Measurements from ENCODE around the gene CSRNP3.

Gene CSRNP3

DNA sequence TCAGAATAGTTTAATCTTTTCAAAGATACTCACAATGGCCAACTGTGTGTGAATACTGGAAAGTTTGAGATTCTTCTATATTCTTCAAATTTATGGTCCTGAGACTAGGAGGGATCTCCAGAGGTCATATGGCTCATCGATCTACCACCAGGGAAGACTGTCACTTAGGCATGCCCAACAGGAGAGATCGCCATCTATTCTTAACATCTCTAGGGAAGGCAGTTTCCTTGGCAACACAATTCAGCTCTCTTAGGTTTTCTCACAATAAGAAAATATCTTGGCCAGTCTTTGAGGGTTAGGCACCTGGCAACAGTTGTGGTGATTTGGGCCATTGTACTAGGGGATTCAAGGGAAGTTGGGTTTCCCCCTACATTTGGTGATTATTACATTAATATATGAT, 217.3 kb downstream of the CSRNP3 start:
- no peak overlapping the region for H3K27ac ChIP-seq (ENCODE audit: insufficient read depth in 1 of 2, low read depth in 1 of 2, low read length in 2 of 2, poor library complexity in 1 of 2, severe bottlenecking in 2 of 2)
- WGBS (ENCODE audit: insufficient coverage): 90% methylated on average over 1 of the region's 2 CpGs
- no peaks in the 10 kb centered on the region for H3K36me3 ChIP-seq (ENCODE audit: control insufficient read depth in 4 of 4, insufficient read depth in 4 of 4, low read length in 3 of 4)
- H3K27me3 ChIP-seq (replicated peaks in 2 of 5; ENCODE audit: control insufficient read depth in 4 of 5, insufficient read depth in 5 of 5, low read length in 4 of 5): no peaks in the 10 kb centered on the region
- no peaks in the 10 kb centered on the region for H3K4me1 ChIP-seq (ENCODE audit: control extremely low read depth in 1 of 4, control insufficient read depth in 4 of 4, insufficient read depth in 4 of 4, low read length in 3 of 4)
- CTCF ChIA-PET: no interaction called here
- DNase-seq: no peak
- H3K4me3 ChIP-seq (ENCODE audit: control insufficient read depth in 1 of 7, extremely low read depth in 1 of 7, insufficient read depth in 4 of 7, low read depth in 2 of 7, low read length in 6 of 7): no peak overlapping the region
- POLR2A ChIA-PET: no interaction called here
- H3K9me3 ChIP-seq (ENCODE audit: control extremely low read depth in 1 of 5, control insufficient read depth in 4 of 5, insufficient read depth in 2 of 5, low read depth in 1 of 5, low read length in 4 of 5): no peaks in the 10 kb centered on the region

DNA sequence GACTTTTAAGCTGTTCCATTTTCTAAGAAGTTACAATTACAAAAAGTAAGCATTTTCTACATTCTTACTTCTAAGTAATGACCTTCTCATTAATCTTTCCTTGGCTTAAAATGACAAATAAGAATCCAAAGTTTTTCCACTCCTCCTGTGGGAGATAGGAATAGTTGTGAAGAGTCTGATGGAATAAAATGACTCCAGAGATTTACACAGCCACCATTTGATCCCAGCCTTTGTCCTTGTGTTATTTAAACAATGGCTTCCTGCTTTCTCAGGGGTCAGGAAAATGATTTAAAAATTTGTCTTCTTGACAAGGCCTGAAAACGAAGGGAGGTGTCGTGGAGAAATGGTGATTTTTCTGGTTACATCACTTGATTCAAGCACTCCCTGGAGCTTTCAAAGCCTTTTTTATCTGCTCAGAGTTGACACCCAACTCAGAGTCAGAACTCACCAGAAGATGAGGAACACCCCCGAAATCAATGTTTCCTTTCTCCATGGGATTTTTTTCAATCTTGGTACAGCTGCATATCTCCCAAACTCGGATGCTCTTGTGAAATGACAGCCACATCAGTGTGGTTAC, 218.0 kb downstream of the CSRNP3 start:
- Histone ChIP-seq H3K27me3 (replicated peaks in 2 of 5; ENCODE audit: control insufficient read depth in 4 of 5, insufficient read depth in 5 of 5, low read length in 4 of 5) (no peaks in the 10 kb centered on the region), H3K9me3 (ENCODE audit: control extremely low read depth in 1 of 5, control insufficient read depth in 4 of 5, insufficient read depth in 2 of 5, low read depth in 1 of 5, low read length in 4 of 5) (no peaks in the 10 kb centered on the region), H3K4me1 (ENCODE audit: control extremely low read depth in 1 of 4, control insufficient read depth in 4 of 4, insufficient read depth in 4 of 4, low read length in 3 of 4) (no peaks in the 10 kb centered on the region), H3K36me3 (ENCODE audit: control insufficient read depth in 4 of 4, insufficient read depth in 4 of 4, low read length in 3 of 4) (no peaks in the 10 kb centered on the region), H3K4me3 (ENCODE audit: control insufficient read depth in 1 of 7, extremely low read depth in 1 of 7, insufficient read depth in 4 of 7, low read depth in 2 of 7, low read length in 6 of 7) (no peak overlapping the region), H3K27ac (ENCODE audit: insufficient read depth in 1 of 2, low read depth in 1 of 2, low read length in 2 of 2, poor library complexity in 1 of 2, severe bottlenecking in 2 of 2) (no peak overlapping the region)
- POLR2A ChIA-PET: no interaction called here
- WGBS (ENCODE audit: insufficient coverage): 100% methylated on average over 3 of the region's 4 CpGs
- no peak for DNase-seq
- CTCF ChIA-PET: no interaction called here

- ChIA-PET POLR2A (no interaction called here), CTCF (interaction anchor here (0.8 to 1.4 kb wide), 2 partner anchors 9 to 290 kb away, joined by 3 read pairs; no protein-coding TSS in a partner anchor)
- Histone ChIP-seq H3K27me3 (replicated peaks in 2 of 5; ENCODE audit: control insufficient read depth in 4 of 5, insufficient read depth in 5 of 5, low read length in 4 of 5) (no peaks in the 10 kb centered on the region), H3K9me3 (ENCODE audit: control extremely low read depth in 1 of 5, control insufficient read depth in 4 of 5, insufficient read depth in 2 of 5, low read depth in 1 of 5, low read length in 4 of 5) (no peaks in the 10 kb centered on the region), H3K27ac (ENCODE audit: insufficient read depth in 1 of 2, low read depth in 1 of 2, low read length in 2 of 2, poor library complexity in 1 of 2, severe bottlenecking in 2 of 2) (no peak overlapping the region), H3K4me1 (ENCODE audit: control extremely low read depth in 1 of 4, control insufficient read depth in 4 of 4, insufficient read depth in 4 of 4, low read length in 3 of 4) (no peaks in the 10 kb centered on the region), H3K4me3 (ENCODE audit: control insufficient read depth in 1 of 7, extremely low read depth in 1 of 7, insufficient read depth in 4 of 7, low read depth in 2 of 7, low read length in 6 of 7) (no peak overlapping the region), H3K36me3 (ENCODE audit: control insufficient read depth in 4 of 4, insufficient read depth in 4 of 4, low read length in 3 of 4) (no peaks in the 10 kb centered on the region)
- no peak for DNase-seq
- 91% methylated on average over 7 of the region's 7 CpGs for WGBS (ENCODE audit: insufficient coverage)
Measured at GRCh38 chr2:165691615-165692014, 222.1 kb downstream of the CSRNP3 start.

GRCh38 chr2:165692906-165693305, 223.4 kb downstream of the CSRNP3 start:
- Histone ChIP-seq H3K27ac (ENCODE audit: insufficient read depth in 1 of 2, low read depth in 1 of 2, low read length in 2 of 2, poor library complexity in 1 of 2, severe bottlenecking in 2 of 2) (no peak overlapping the region), H3K4me3 (ENCODE audit: control insufficient read depth in 1 of 7, extremely low read depth in 1 of 7, insufficient read depth in 4 of 7, low read depth in 2 of 7, low read length in 6 of 7) (no peak overlapping the region), H3K36me3 (ENCODE audit: control insufficient read depth in 4 of 4, insufficient read depth in 4 of 4, low read length in 3 of 4) (no peaks in the 10 kb centered on the region), H3K27me3 (replicated peaks in 2 of 5; ENCODE audit: control insufficient read depth in 4 of 5, insufficient read depth in 5 of 5, low read length in 4 of 5) (no peaks in the 10 kb centered on the region), H3K9me3 (ENCODE audit: control extremely low read depth in 1 of 5, control insufficient read depth in 4 of 5, insufficient read depth in 2 of 5, low read depth in 1 of 5, low read length in 4 of 5) (no peaks in the 10 kb centered on the region), H3K4me1 (ENCODE audit: control extremely low read depth in 1 of 4, control insufficient read depth in 4 of 4, insufficient read depth in 4 of 4, low read length in 3 of 4) (no peaks in the 10 kb centered on the region)
- no CpG with 5 or more reads among the region's 3 CpGs for WGBS (ENCODE audit: insufficient coverage)
- POLR2A ChIA-PET: no interaction called here
- DNase-seq: no peak
- CTCF ChIA-PET: interaction anchor here (0.6 kb wide), 1 partner anchor 715 kb away, joined by 5 read pairs; no protein-coding TSS in a partner anchor

- H3K4me3 ChIP-seq (ENCODE audit: control insufficient read depth in 1 of 7, extremely low read depth in 1 of 7, insufficient read depth in 4 of 7, low read depth in 2 of 7, low read length in 6 of 7): no peak overlapping the region
- H3K9me3 ChIP-seq (ENCODE audit: control extremely low read depth in 1 of 5, control insufficient read depth in 4 of 5, insufficient read depth in 2 of 5, low read depth in 1 of 5, low read length in 4 of 5): no peaks in the 10 kb centered on the region
- CTCF ChIA-PET: interaction anchor here (0.7 to 1.3 kb wide), 4 partner anchors 11 to 292 kb away, joined by 3 to 5 read pairs (median 4); no protein-coding TSS in a partner anchor
- DNase-seq: no peak
- WGBS (ENCODE audit: insufficient coverage): 100% methylated on average over 1 of the region's 1 CpG
- H3K36me3 ChIP-seq (ENCODE audit: control insufficient read depth in 4 of 4, insufficient read depth in 4 of 4, low read length in 3 of 4): no peaks in the 10 kb centered on the region
- H3K4me1 ChIP-seq (ENCODE audit: control extremely low read depth in 1 of 4, control insufficient read depth in 4 of 4, insufficient read depth in 4 of 4, low read length in 3 of 4): no peaks in the 10 kb centered on the region
- no peak overlapping the region for H3K27ac ChIP-seq (ENCODE audit: insufficient read depth in 1 of 2, low read depth in 1 of 2, low read length in 2 of 2, poor library complexity in 1 of 2, severe bottlenecking in 2 of 2)
- no peaks in the 10 kb centered on the region for H3K27me3 ChIP-seq (replicated peaks in 2 of 5; ENCODE audit: control insufficient read depth in 4 of 5, insufficient read depth in 5 of 5, low read length in 4 of 5)
- POLR2A ChIA-PET: no interaction called here
Measured at GRCh38 chr2:165693838-165694237, 224.3 kb downstream of the CSRNP3 start.

DNA sequence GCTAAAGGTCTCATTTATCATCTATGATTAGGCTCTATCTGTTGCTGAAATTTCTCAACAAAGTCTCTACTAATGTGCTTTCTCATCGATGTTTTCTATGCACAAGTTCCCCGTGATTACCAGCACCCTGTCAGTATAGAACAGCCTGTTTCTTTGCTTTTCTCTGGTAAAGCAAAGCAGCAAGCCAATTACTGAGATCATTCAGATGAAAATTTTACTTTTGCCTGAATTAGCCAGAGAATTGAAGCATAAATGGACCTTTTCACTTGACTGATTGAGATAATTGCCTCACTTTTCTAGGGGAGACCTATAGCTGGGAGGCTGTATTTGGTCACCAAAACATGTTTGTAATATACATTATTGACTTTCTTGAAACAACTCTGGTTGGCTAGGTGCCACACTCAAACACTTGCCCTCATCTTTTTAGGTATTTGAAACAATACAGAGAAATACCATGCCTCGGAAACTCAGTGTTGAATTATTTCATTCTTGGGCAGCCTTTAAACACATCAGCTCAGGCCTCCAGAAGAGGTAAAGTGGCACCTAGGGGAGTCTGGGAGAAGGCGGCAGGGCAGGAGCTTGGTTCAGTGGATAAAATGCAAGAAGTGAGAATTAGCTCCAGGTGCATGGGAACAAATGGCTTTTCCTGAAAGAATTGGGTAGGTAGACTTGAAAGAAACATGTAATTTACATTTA, 228.4 kb downstream of the CSRNP3 start:
- H3K36me3 ChIP-seq (ENCODE audit: control insufficient read depth in 4 of 4, insufficient read depth in 4 of 4, low read length in 3 of 4): no peaks in the 10 kb centered on the region
- no peaks in the 10 kb centered on the region for H3K27me3 ChIP-seq (replicated peaks in 2 of 5; ENCODE audit: control insufficient read depth in 4 of 5, insufficient read depth in 5 of 5, low read length in 4 of 5)
- 92% methylated on average over 4 of the region's 4 CpGs for WGBS (ENCODE audit: insufficient coverage)
- H3K9me3 ChIP-seq (ENCODE audit: control extremely low read depth in 1 of 5, control insufficient read depth in 4 of 5, insufficient read depth in 2 of 5, low read depth in 1 of 5, low read length in 4 of 5): no peaks in the 10 kb centered on the region
- ChIA-PET POLR2A (no interaction called here), CTCF (interaction anchor here (0.8 to 3.0 kb wide), 4 partner anchors 12 to 296 kb away, joined by 3 to 22 read pairs (median 4); no protein-coding TSS in a partner anchor)
- no peak overlapping the region for H3K4me3 ChIP-seq (ENCODE audit: control insufficient read depth in 1 of 7, extremely low read depth in 1 of 7, insufficient read depth in 4 of 7, low read depth in 2 of 7, low read length in 6 of 7)
- no peak overlapping the region for H3K27ac ChIP-seq (ENCODE audit: insufficient read depth in 1 of 2, low read depth in 1 of 2, low read length in 2 of 2, poor library complexity in 1 of 2, severe bottlenecking in 2 of 2)
- H3K4me1 ChIP-seq (ENCODE audit: control extremely low read depth in 1 of 4, control insufficient read depth in 4 of 4, insufficient read depth in 4 of 4, low read length in 3 of 4): no peaks in the 10 kb centered on the region
- no peak for DNase-seq

- DNase-seq: peak; percentile 40 to 74 (median 73)
- WGBS (ENCODE audit: insufficient coverage): no CpG with 5 or more reads among the region's 4 CpGs
Measured at GRCh38 chr2:165698444-165698884, 229.0 kb downstream of the CSRNP3 start.

More at GRCh38 chr2:165698444-165698884, 229.0 kb downstream of the CSRNP3 start:
- H3K27ac ChIP-seq (ENCODE audit: insufficient read depth in 1 of 2, low read depth in 1 of 2, low read length in 2 of 2, poor library complexity in 1 of 2, severe bottlenecking in 2 of 2): no peak overlapping the region
- no peak overlapping the region for H3K4me3 ChIP-seq (ENCODE audit: control insufficient read depth in 1 of 7, extremely low read depth in 1 of 7, insufficient read depth in 4 of 7, low read depth in 2 of 7, low read length in 6 of 7)
- no peaks in the 10 kb centered on the region for H3K4me1 ChIP-seq (ENCODE audit: control extremely low read depth in 1 of 4, control insufficient read depth in 4 of 4, insufficient read depth in 4 of 4, low read length in 3 of 4)
- ChIA-PET POLR2A (no interaction called here), CTCF (interaction anchor here (0.8 to 3.0 kb wide), 5 partner anchors 13 to 459 kb away, joined by 3 to 22 read pairs (median 6); partner anchors contain the start of gene SCN2A)
- H3K9me3 ChIP-seq (ENCODE audit: control extremely low read depth in 1 of 5, control insufficient read depth in 4 of 5, insufficient read depth in 2 of 5, low read depth in 1 of 5, low read length in 4 of 5): no peaks in the 10 kb centered on the region
- H3K36me3 ChIP-seq (ENCODE audit: control insufficient read depth in 4 of 4, insufficient read depth in 4 of 4, low read length in 3 of 4): no peaks in the 10 kb centered on the region
- no peaks in the 10 kb centered on the region for H3K27me3 ChIP-seq (replicated peaks in 2 of 5; ENCODE audit: control insufficient read depth in 4 of 5, insufficient read depth in 5 of 5, low read length in 4 of 5)

Data from common myeloid progenitor, CD34-positive (primary cell).